ENCODE measurements around the gene EPHB1.

EPHB1 gene

GRCh38 chr3:134794950-134795745 lies at the start of gene EPHB1:
EPHB1 (plus strand) TSS chr3:134795260.
- peak; percentile 64 to 77 for DNase-seq

- no peak for DNase-seq
Observed at GRCh38 chr3:134748698-134749097, 46.4 kb upstream of the EPHB1 start.

GRCh38 chr3:134749174-134749573 lies 45.9 kb upstream of the EPHB1 start:
- no peak for DNase-seq

GRCh38 chr3:134749802-134750553 lies 45.1 kb upstream of the EPHB1 start:
- DNase-seq, result no peak

GRCh38 chr3:134751831-134752230 lies 43.2 kb upstream of the EPHB1 start:
- DNase-seq, result no peak

- DNase-seq, result no peak
Observed at GRCh38 chr3:134752761-134753461, 42.1 kb upstream of the EPHB1 start.

GRCh38 chr3:134753999-134754742 lies 40.9 kb upstream of the EPHB1 start:
- no peak for DNase-seq

- peak in 1 of 2 donors; percentile 52 for DNase-seq
Observed at GRCh38 chr3:134754768-134755559, 40.1 kb upstream of the EPHB1 start.

- no peak for DNase-seq
Observed at GRCh38 chr3:134755821-134756220, 39.2 kb upstream of the EPHB1 start.

- no peak for DNase-seq
Observed at GRCh38 chr3:134757549-134758069, 37.5 kb upstream of the EPHB1 start.

- no peak for DNase-seq
Observed at GRCh38 chr3:134761213-134761612, 33.8 kb upstream of the EPHB1 start.

GRCh38 chr3:134762016-134762415 lies 33.0 kb upstream of the EPHB1 start:
- no peak for DNase-seq

- DNase-seq, result no peak
Observed at GRCh38 chr3:134765468-134765867, 29.6 kb upstream of the EPHB1 start.

- no peak for DNase-seq
Observed at GRCh38 chr3:134766290-134766689, 28.8 kb upstream of the EPHB1 start.

GRCh38 chr3:134768116-134768515 lies 26.9 kb upstream of the EPHB1 start:
- no peak for DNase-seq

GRCh38 chr3:134768837-134769236 lies 26.2 kb upstream of the EPHB1 start:
- no peak for DNase-seq

- no peak for DNase-seq
Observed at GRCh38 chr3:134769287-134769868, 25.7 kb upstream of the EPHB1 start.

GRCh38 chr3:134772011-134772410 lies 23.0 kb upstream of the EPHB1 start:
- no peak for DNase-seq

- DNase-seq, result no peak
Observed at GRCh38 chr3:134772591-134772990, 22.5 kb upstream of the EPHB1 start.

- no peak for DNase-seq
Observed at GRCh38 chr3:134775831-134776230, 19.2 kb upstream of the EPHB1 start.

- no peak for DNase-seq
Observed at GRCh38 chr3:134776518-134776917, 18.5 kb upstream of the EPHB1 start.
